NB4 (cell line): ENCODE data around the gene NECAB3.

ENCODE experiments used
- DNase-seq: peaks from one replicate; pipeline ENCODE4 v3.0.0; 2010; ENCODE audit warnings: low read depth
- H3K4me3 ChIP-seq: one replicate; pipeline ENCODE4 v1.5.1; 2011; ENCODE audit warnings: mild to moderate bottlenecking, low read depth, low read length, moderate library complexity
- MYC ChIP-seq: IDR thresholded peaks from 2 replicates; pipeline ENCODE4 v1.6.1; 2011; ENCODE audit warnings: low read depth, low read length
- POLR2A ChIP-seq: IDR thresholded peaks from 2 replicates; pipeline ENCODE4 v1.6.1; 2011; ENCODE audit warnings: mild to moderate bottlenecking; ENCODE audit not compliant: insufficient read length; ENCODE audit errors: extremely low read depth
- TF ChIP-seq, protein P1 (sequence below): IDR thresholded peaks from one replicate; pipeline ENCODE4 v1.5.1; 2012; ENCODE audit warnings: low read depth, low read length
- TF ChIP-seq, protein P2 (sequence below): IDR thresholded peaks from 2 replicates; pipeline ENCODE4 v1.6.1; 2011; ENCODE audit warnings: low read depth, low read length

Gene NECAB3

DNA sequence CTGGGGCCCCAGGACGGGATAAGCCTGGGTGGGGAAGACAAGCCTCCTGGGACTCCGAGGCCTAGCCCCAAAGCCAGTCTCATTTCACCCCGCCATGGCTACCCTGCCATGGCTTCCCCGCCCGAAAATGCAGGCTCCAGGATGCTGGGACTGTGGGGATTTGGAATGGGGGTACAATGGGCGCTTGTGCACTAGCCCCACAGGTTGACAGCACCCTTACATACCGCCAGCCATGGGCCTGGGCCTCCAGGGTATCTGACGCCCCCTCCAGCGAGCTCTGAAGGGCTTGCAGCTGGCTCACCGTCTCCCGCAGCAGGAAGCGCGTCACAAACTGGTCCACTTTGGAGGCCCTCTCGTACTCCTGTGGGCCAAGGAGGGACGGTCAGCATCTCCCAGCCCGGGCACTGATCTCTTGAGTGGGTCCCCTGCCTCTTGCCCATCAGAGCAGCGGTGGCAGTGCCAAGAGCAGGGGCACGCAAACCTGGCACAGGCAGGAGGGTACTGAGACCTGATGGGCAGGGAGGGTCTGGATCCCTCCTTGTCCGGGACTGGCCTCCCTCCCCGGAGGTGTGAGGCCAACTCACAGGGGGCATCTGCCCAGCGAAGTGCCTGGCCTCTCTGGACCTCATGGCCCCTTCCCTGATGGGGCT is 14.1 kb downstream of the NECAB3 start:
- DNase-seq: no peak
- TF ChIP-seq, protein P1, sequence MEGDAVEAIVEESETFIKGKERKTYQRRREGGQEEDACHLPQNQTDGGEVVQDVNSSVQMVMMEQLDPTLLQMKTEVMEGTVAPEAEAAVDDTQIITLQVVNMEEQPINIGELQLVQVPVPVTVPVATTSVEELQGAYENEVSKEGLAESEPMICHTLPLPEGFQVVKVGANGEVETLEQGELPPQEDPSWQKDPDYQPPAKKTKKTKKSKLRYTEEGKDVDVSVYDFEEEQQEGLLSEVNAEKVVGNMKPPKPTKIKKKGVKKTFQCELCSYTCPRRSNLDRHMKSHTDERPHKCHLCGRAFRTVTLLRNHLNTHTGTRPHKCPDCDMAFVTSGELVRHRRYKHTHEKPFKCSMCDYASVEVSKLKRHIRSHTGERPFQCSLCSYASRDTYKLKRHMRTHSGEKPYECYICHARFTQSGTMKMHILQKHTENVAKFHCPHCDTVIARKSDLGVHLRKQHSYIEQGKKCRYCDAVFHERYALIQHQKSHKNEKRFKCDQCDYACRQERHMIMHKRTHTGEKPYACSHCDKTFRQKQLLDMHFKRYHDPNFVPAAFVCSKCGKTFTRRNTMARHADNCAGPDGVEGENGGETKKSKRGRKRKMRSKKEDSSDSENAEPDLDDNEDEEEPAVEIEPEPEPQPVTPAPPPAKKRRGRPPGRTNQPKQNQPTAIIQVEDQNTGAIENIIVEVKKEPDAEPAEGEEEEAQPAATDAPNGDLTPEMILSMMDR: no peak
- TF ChIP-seq MYC (no peak), POLR2A (no peak)
- TF ChIP-seq, protein P2, sequence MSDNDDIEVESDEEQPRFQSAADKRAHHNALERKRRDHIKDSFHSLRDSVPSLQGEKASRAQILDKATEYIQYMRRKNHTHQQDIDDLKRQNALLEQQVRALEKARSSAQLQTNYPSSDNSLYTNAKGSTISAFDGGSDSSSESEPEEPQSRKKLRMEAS: no peak
- no peak overlapping the region for H3K4me3 ChIP-seq

DNA sequence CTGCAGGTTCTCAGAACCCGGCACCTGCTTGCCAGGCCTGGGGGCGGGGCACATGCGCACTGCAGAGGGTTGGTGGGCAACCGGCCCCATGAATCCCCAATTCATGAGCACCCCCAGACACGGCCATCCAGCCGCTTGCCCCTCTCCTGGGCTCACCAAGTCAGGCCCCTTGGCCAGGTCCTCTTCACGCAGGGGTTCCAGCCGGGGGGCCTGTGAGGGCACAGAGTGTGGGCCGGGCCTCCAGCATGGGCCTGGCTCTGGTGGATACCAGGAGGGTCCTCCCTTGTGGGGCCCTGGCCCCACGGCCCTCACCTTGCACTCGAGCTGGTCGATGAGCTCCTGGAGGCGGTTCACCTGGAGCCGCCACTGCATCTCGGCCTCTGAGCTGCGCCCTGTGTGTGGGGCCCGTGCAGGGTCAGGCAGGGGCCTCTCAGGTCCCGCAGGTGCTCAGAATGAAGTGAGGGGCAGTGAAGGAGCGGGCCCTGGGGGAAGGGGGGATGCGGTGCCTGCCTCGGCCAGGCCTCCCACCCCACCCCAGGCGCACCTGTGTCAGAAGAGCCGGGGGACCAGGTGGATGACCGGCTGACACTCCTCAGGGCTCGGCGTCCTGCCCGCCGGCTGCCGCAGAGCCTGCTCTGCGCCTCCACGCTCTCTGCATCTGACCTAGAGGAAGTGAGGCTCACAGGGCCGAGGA is 14.7 kb downstream of the NECAB3 start:
- DNase-seq: no peak
- TF ChIP-seq, protein P2: no peak
- TF ChIP-seq MYC (no peak), POLR2A (no peak)
- TF ChIP-seq, protein P1: no peak
- no peak overlapping the region for H3K4me3 ChIP-seq

DNA sequence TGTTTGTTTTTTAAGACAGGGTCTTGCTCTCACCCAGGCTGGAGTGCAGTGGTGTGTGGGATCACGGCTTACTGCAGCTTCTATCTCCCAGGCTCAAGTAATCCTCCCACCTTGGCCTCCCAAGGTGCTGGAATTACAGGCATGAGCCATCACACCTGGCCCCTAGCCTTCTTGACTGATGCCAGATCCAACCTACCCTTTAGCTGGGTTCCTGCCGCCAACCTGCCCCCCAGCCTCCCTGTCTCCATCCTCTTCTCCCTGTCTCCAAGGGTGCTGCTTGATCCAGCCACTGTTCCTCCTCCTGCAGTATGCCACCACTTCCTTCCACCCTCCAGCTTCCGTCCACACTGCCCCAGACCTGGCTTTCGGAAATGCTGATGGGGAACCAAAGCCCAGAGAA is 15.3 kb downstream of the NECAB3 start:
- TF ChIP-seq, protein P1: no peak
- TF ChIP-seq MYC (no peak), POLR2A (no peak)
- TF ChIP-seq, protein P2: no peak

DNA sequence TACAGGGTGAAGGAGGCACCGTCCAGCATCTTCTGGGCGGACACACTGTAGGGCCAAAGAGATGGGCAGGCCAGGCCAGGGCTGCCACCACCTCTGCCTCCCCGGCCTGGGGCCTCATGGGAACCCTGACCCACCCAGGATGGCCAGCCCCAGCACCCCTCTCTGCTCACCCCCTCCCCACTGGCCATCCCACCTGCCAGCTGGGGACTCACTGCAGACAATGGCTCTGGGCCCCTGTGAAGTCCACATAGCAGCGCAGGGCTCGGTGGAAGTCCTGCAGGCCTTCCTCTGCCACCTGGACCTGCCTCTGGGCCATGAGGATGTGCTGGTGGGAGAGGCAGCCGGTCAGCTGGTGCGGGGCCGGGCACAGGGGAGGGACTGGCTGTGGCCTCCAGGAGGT is 15.7 kb downstream of the NECAB3 start:
- TF ChIP-seq MYC (no peak), POLR2A (no peak)
- TF ChIP-seq, protein P2: no peak
- TF ChIP-seq, protein P1: no peak
- no peak for DNase-seq
- H3K4me3 ChIP-seq: no peak overlapping the region

More for the DNA sequence above, 15.3 kb downstream of the NECAB3 start:
- H3K4me3 ChIP-seq: no peak overlapping the region
- DNase-seq: no peak

DNA sequence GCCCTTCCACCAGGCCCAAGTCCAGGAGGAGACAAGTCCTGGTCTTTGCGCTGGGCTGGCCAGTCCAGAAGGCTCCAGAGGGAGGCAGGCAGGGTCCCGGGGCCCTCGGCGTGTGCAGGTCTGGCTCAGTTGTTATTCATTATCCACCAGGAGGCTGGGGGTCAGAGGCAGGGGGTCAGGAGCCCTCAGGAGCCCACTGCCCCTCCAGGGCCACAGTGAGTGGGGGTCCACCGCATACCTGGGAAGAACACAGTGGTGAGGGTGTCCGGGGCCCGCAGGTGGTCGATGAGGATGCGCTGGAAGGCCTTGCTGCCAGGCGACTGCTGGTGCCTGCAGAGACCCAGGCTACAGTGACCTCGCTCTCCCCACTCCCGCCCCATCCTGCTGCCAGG is 16.5 kb downstream of the NECAB3 start:
- H3K4me3 ChIP-seq: no peak overlapping the region
- no peak for DNase-seq
- TF ChIP-seq POLR2A: no peak
- TF ChIP-seq MYC: no peak
- TF ChIP-seq, protein P2: no peak
- TF ChIP-seq, protein P1: no peak
